Body of pancreas (tissue), 4 donors: Measurements from ENCODE around the gene LRRC7. TPM values are rescaled to one million over a fixed set of nuclear protein-coding genes. Genes with fewer than 3 reads are reported as not detected.

Source experiments
- ATAC-seq: fragments of 150-250 bp; one replicate; pipeline ENCODE4 v1.9.1; 2016
- DNase-seq, 4 donors: peaks; one replicate each; pipeline ENCODE4 v3.0.0-alpha.2; 2019
- H3K27ac ChIP-seq, 4 donors: fragments of 200-600 bp; sonication (generic); 1 replicate in 3 of 4; 2 replicates in 1 of 4; pipeline versions ENCODE4 v1.5.1 to v1.6.1; 2016 to 2019; ENCODE audit warnings: mild to moderate bottlenecking in 1 of 4, mixed read lengths in 1 of 4, moderate library complexity in 1 of 4
- H3K27me3 ChIP-seq, 2 donors: fragments of 200-600 bp; sonication (generic); one replicate each; pipeline ENCODE4 v1.6.0; 2016; ENCODE audit warnings: mild to moderate bottlenecking in 1 of 2
- H3K36me3 ChIP-seq, 2 donors: fragments of 200-600 bp; sonication (generic); replicated peaks in 1 of 2; 2 replicates each; pipeline ENCODE4 v1.5.1; 2016; ENCODE audit warnings: low read depth in 2 of 2; ENCODE audit not compliant: insufficient read depth in 1 of 2
- H3K4me1 ChIP-seq: fragments of 200-600 bp; sonication (generic); one replicate; pipeline ENCODE4 v1.6.0; 2016
- H3K4me3 ChIP-seq, 2 donors: fragments of 200-600 bp; sonication (generic); 1 replicate in 1 of 2; 2 replicates in 1 of 2; pipeline ENCODE4 v1.5.1; 2016 to 2019
- H3K9me3 ChIP-seq, 3 donors: fragments of 200-600 bp; sonication (generic); 1 replicate in 2 of 3; 2 replicates in 1 of 3; pipeline ENCODE4 v1.5.1; 2016
- POLR2A ChIP-seq, 3 donors: fragments of 450-650 bp; IDR thresholded peaks; one replicate each; pipeline ENCODE4 v1.6.1; 2016; ENCODE audit warnings: antibody characterized with exemption in 3 of 3, mild to moderate bottlenecking in 2 of 3
- WGBS, 2 donors: methylation state at CpG; one replicate each; pipeline ENCODE4 v1.1.5; 2017; 5-methylcytosine and 5-hydroxymethylcytosine counted together
- intact Hi-C: fragments of 100-400 bp; cut with DNase I; formaldehyde crosslinking; loops from one replicate; pipeline ENCODE4 v1.15.1; 2023
- total RNA-seq, 2 donors: library from RNA; depleted of rRNA; stranded (reverse); fragments of >200 nt; gene quantifications; one replicate each; pipeline ENCODE4 v1.1.0, GENCODE V29; 2016
- TF ChIP-seq, protein P1 (sequence below), 7 experiments: fragments of 450-650 bp in 4 of 7; fragments of 200-600 bp in 3 of 7; sonication (generic) in 3 of 7; IDR thresholded peaks; one replicate each; pipeline ENCODE4 v1.5.1; 2016 to 2019; ENCODE audit warnings: antibody characterized with exemption in 7 of 7

LRRC7 gene
- total RNA-seq, 2 donors from 2014 or later = 1.3 to 2.6 TPM

DNA sequence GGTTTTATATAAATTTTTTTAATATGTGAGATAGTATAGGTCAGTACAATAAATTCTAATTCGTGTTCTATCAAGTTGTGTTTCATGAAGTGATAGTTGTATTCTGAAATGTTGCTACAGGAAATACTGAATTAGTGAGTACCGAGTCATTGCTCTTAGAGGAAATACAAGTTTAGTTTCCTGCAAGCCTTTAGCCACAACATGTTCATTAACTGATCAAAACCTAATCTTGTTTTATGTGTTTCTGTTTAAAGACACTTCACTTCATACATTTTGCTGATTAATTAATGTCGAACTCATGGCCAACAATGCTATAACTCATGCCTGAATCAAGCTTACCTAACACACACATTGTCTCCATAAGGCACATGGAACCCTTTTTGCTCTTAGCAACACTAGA is 43.6 kb downstream of the LRRC7 start:
- no peaks in the 10 kb centered on the region for H3K9me3 ChIP-seq
- intact Hi-C loops = no loop called here
- DNase-seq (no peak), ATAC-seq (no peak)
- H3K27ac ChIP-seq = no peak overlapping the region
- no peak for TF ChIP-seq POLR2A (IDR thresholded peaks at IDR 0.05)
- TF ChIP-seq, protein P1, sequence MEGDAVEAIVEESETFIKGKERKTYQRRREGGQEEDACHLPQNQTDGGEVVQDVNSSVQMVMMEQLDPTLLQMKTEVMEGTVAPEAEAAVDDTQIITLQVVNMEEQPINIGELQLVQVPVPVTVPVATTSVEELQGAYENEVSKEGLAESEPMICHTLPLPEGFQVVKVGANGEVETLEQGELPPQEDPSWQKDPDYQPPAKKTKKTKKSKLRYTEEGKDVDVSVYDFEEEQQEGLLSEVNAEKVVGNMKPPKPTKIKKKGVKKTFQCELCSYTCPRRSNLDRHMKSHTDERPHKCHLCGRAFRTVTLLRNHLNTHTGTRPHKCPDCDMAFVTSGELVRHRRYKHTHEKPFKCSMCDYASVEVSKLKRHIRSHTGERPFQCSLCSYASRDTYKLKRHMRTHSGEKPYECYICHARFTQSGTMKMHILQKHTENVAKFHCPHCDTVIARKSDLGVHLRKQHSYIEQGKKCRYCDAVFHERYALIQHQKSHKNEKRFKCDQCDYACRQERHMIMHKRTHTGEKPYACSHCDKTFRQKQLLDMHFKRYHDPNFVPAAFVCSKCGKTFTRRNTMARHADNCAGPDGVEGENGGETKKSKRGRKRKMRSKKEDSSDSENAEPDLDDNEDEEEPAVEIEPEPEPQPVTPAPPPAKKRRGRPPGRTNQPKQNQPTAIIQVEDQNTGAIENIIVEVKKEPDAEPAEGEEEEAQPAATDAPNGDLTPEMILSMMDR (IDR thresholded peaks at IDR 0.05) = no peak
- whole genome bisulfite sequencing, 2 donors = 55 to 59% methylated on average over 3 of the region's 3 CpGs
- H3K4me1 ChIP-seq = no peaks in the 10 kb centered on the region
- no peaks in the 10 kb centered on the region for H3K27me3 ChIP-seq
- H3K4me3 ChIP-seq = no peak overlapping the region
- H3K36me3 ChIP-seq = no peaks in the 10 kb centered on the region

DNA sequence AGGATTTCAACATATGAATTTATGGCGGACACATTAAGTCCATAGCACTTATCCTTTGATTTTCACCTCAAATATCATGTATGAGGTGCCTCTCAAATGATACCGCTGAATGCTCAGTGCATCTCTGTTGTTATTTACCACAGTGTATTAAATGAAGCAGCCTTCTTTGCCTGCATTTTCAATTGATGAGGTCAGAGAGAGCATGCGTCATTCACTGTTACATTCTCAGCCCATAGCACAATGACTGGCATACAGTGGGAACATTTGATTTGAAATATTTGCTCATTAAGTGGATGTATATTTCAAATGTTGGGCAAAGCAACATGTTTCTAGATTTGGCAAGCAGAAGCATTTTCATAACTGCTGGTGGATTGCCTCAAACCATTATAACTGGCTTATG is 45.7 kb downstream of the LRRC7 start:
- Histone ChIP-seq H3K27ac (no peak overlapping the region), H3K4me3 (no peak overlapping the region), H3K27me3 (no peaks in the 10 kb centered on the region), H3K36me3 (no peaks in the 10 kb centered on the region), H3K4me1 (no peaks in the 10 kb centered on the region), H3K9me3 (no peaks in the 10 kb centered on the region)
- intact Hi-C loops = no loop called here
- TF ChIP-seq, protein P1 (IDR thresholded peaks at IDR 0.05) = no peak
- TF ChIP-seq POLR2A (IDR thresholded peaks at IDR 0.05) = no peak
- ATAC-seq (no peak), DNase-seq (no peak)
- 92 to 95% methylated on average over 3 of the region's 3 CpGs for WGBS, 2 donors

DNA sequence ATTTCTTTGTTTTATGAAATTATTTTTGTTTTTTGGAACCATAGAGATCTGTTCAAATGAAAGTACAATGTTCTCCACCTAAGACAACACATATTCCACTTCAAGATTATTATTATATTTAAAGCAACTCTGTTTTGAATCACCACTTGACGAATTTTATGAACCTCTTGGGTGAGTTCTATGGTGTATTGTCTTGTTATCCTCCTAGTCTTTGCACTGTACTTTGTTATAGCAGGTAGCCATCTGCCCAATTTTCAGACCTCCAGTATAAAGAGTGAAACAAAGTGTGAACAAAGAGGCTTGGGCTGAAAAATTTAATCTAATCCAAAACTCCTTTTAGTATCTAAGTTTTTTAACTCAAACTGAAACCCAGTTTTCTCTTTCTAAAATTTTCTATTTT is 71.0 kb downstream of the LRRC7 start:
- 54 to 66% methylated on average over 1 of the region's 1 CpG for whole genome bisulfite sequencing, 2 donors
- H3K27ac ChIP-seq = no peak overlapping the region
- no peaks in the 10 kb centered on the region for H3K4me1 ChIP-seq
- intact Hi-C loops = no loop called here
- no peaks in the 10 kb centered on the region for H3K36me3 ChIP-seq
- DNase-seq = no peak
- TF ChIP-seq, protein P1 (IDR thresholded peaks at IDR 0.05) = no peak
- no peak for TF ChIP-seq POLR2A (IDR thresholded peaks at IDR 0.05)
- H3K27me3 ChIP-seq = no peaks in the 10 kb centered on the region
- no peak overlapping the region for H3K4me3 ChIP-seq
- no peak for ATAC-seq
- no peaks in the 10 kb centered on the region for H3K9me3 ChIP-seq

DNA sequence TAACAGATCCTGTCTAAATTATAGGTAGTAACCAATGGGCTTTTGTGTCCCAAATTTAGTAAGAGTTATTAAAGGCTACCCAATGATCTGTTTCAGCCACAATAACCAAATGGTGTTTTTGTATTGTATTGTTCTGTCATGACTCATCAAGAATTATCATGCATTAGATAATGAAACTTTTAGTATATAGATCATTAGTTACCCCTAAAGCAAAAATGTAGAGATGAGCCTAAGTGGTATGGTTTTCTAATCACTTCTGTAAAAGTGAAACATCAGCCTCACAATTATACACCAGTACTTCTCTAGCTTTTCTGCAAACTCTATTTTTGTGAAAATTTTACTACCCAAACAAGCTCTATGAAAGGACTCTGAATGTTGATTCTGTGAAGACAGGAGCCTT is 71.4 kb downstream of the LRRC7 start:
- no peaks in the 10 kb centered on the region for H3K27me3 ChIP-seq
- intact Hi-C loops = no loop called here
- H3K4me1 ChIP-seq = no peaks in the 10 kb centered on the region
- no peak overlapping the region for H3K27ac ChIP-seq
- no peak for TF ChIP-seq POLR2A (IDR thresholded peaks at IDR 0.05)
- TF ChIP-seq, protein P1 (IDR thresholded peaks at IDR 0.05) = no peak
- ATAC-seq = no peak
- DNase-seq = no peak
- no peaks in the 10 kb centered on the region for H3K9me3 ChIP-seq
- H3K36me3 ChIP-seq = no peaks in the 10 kb centered on the region
- H3K4me3 ChIP-seq = no peak overlapping the region

DNA sequence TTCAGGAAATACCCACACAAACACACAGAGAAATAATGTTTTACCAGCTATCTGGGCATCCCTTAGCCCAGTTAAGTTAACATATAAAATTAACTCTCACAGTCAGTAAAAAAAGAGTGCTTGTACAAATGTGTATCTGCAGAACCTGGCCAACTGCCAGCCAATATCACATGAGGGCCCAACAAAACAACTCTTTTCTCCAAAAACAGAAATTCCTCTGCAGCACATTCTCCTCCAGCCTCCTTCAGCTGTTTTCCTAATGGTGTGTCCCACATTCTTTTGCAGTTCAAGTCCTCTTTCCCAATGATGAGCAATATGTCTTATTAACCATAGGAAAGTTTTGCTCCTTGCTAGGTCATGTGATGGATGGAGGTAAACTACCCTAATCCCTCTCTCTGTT is 75.5 kb downstream of the LRRC7 start:
- TF ChIP-seq, protein P1 (IDR thresholded peaks at IDR 0.05) = no peak
- TF ChIP-seq POLR2A (IDR thresholded peaks at IDR 0.05) = no peak
- no peaks in the 10 kb centered on the region for H3K9me3 ChIP-seq
- H3K4me3 ChIP-seq = no peak overlapping the region
- no peak overlapping the region for H3K27ac ChIP-seq
- H3K36me3 ChIP-seq = no peaks in the 10 kb centered on the region
- no peak for ATAC-seq
- no peaks in the 10 kb centered on the region for H3K27me3 ChIP-seq
- no peak for DNase-seq
- peaks cover 20% of the 10 kb centered on the region for H3K4me1 ChIP-seq
- intact Hi-C loops = no loop called here
